HepG2 (cell line): Measurements from ENCODE around the gene NHP2. TPM values are rescaled to one million over a fixed set of nuclear protein-coding genes. Genes with fewer than 3 reads are reported as not detected.

Source experiments
- ELF3 ChIP-seq: IDR thresholded peaks from 2 replicates; pipeline ENCODE4 v1.6.1; 2016; ENCODE audit warnings: missing genetic modification reagents, missing compliant biosample characterization
- GATAD1 ChIP-seq: IDR thresholded peaks from 2 replicates; pipeline ENCODE4 v1.6.1; 2016; ENCODE audit warnings: missing genetic modification reagents, missing compliant biosample characterization
- MIER3 ChIP-seq: IDR thresholded peaks from 2 replicates; pipeline ENCODE4 v1.6.1; 2016; ENCODE audit warnings: missing compliant biosample characterization, borderline replicate concordance
- MIXL1 ChIP-seq: IDR thresholded peaks from 2 replicates; pipeline ENCODE4 v1.6.1; 2016
- NFYC ChIP-seq: IDR thresholded peaks from 2 replicates; pipeline ENCODE4 v1.6.1; 2016; ENCODE audit warnings: missing genetic modification reagents, missing compliant biosample characterization
- RFXANK ChIP-seq: IDR thresholded peaks from 2 replicates; pipeline ENCODE4 v1.6.1; 2016
- YEATS4 ChIP-seq: sonication (generic); formaldehyde crosslinking; IDR thresholded peaks from 2 replicates; pipeline ENCODE4 v1.4.0; 2020; ENCODE audit warnings: missing genetic modification reagents, borderline replicate concordance
- ZBTB7A ChIP-seq: sonication (generic); formaldehyde crosslinking; IDR thresholded peaks from 2 replicates; pipeline ENCODE4 v1.8.0; 2022; ENCODE audit warnings: mild to moderate bottlenecking, missing genetic modification reagents
- ZBTB7B ChIP-seq: sonication (generic); formaldehyde crosslinking; IDR thresholded peaks from 2 replicates; pipeline ENCODE4 v1.4.0; 2020; ENCODE audit warnings: missing genetic modification reagents
- ZNF256 ChIP-seq: sonication (generic); formaldehyde crosslinking; conservative IDR thresholded peaks from 2 replicates; pipeline ENCODE4 v1.4.0; 2020; ENCODE audit warnings: missing genetic modification reagents
- ZNF331 ChIP-seq: sonication (generic); formaldehyde crosslinking; IDR thresholded peaks from 2 replicates; pipeline ENCODE4 v1.4.0; 2020; ENCODE audit warnings: missing genetic modification reagents
- ZNF530 ChIP-seq: sonication (generic); formaldehyde crosslinking; IDR thresholded peaks from 2 replicates; pipeline ENCODE4 v1.5.0; 2020; ENCODE audit warnings: low read depth, mild to moderate bottlenecking, missing genetic modification reagents
- ZNF775 ChIP-seq: sonication (generic); formaldehyde crosslinking; IDR thresholded peaks from 2 replicates; pipeline ENCODE4 v1.4.0; 2020; ENCODE audit warnings: missing genetic modification reagents, mild to moderate bottlenecking, moderate library complexity, borderline replicate concordance
- polyA plus RNA-seq, 8 experiments: library from polyadenylated mRNA; depleted of rRNA in 3 of 8; stranded (reverse) in 7 of 8; unstranded in 1 of 8; fragments of >200 nt; fragmentation: Illumina TruSeq in 4 of 8; extraction: Trizol in 4 of 8; gene quantifications; 2 replicates each; pipeline versions ENCODE4 v1.2.1 to v1.2.3, GENCODE V29; 2011 to 2016; ENCODE audit warnings: low read depth in 4 of 8, missing spikeins in 1 of 8, mixed read lengths in 1 of 8; ENCODE audit not compliant: insufficient read depth in 1 of 8
- total RNA-seq, 5 experiments: library from RNA; depleted of rRNA; stranded (reverse); fragments of >200 nt; fragmentation: Illumina TruSeq; extraction: Trizol; gene quantifications; 2 replicates each; pipeline ENCODE4 v1.2.3, GENCODE V29; 2016; ENCODE audit warnings: low read depth in 1 of 5
- TF ChIP-seq, protein P1 (sequence below): sonication (generic); formaldehyde crosslinking; IDR thresholded peaks from 2 replicates; pipeline ENCODE4 v1.8.0; 2022; ENCODE audit warnings: mild to moderate bottlenecking, missing genetic modification reagents, borderline replicate concordance
- TF ChIP-seq, protein P2 (sequence below): sonication (generic); formaldehyde crosslinking; IDR thresholded peaks from 2 replicates; pipeline ENCODE4 v1.8.0; 2022; ENCODE audit warnings: low read depth, missing genetic modification reagents
- TF ChIP-seq, protein P3 (sequence below): sonication (generic); formaldehyde crosslinking; IDR thresholded peaks from 2 replicates; pipeline ENCODE4 v1.8.0; 2022; ENCODE audit warnings: mild to moderate bottlenecking, missing genetic modification reagents, moderate library complexity
- TF ChIP-seq, protein P4 (sequence below): sonication (generic); formaldehyde crosslinking; IDR thresholded peaks from one replicate; pipeline ENCODE4 v1.5.1; 2020; ENCODE audit warnings: mild to moderate bottlenecking, missing genetic modification reagents; ENCODE audit errors: not compliant biosample characterization

NHP2 gene
- total and polyA plus RNA-seq, 2 of the 13 experiments (the other 11 are each of a cell fraction or from before 2014, with no cell fraction given) = 56.2 to 96.1 TPM

DNA sequence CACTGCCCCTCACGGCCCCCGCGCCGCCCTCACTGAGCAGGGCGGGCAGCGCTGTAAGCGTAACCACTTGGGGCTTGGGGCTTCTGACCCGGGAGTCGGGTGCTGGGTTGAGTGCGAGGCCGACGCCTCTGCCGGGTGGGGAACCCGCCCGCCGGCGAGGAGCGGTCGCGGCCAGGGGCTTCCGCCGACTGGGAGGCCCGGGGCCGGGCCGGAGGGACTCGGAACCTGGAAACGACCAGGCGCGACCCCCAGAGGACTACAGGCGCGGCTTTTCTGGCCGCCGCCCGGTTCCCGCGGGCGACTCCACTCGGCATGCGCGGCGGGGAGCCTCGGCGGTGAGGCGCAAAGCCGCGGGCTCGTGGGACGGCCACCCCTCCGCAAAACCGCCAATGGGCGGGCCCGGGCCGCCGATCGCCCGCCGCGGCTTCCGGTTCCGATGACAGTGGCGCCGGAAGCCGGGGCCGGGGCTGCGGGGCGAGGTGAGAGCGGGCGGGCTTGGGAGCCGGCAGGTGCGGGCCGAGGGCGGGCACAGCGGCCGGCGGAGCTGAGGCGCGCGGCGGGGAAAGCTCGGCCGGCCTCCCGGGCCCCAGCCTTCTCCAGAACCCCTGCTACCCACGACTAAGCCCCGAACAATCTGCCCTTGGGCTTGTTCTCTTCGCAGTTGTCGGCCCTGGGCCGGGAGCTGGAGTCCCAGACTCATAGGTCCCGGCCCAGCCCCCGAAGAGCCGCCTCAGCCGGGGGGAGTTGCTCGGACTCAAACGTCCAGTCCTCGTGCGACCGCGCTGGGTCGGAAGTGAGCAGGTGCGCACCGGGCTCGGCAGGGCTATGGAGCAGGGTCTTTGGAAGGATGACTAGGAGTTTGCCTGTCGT, 22.9 kb downstream of the NHP2 start, which contains the start of gene RMND5B (continued):
- TF ChIP-seq ZBTB7B (CRISPR knock-in tag) = peak; percentile 53; the same call in 1 of the 2 replicates
- TF ChIP-seq, protein P1, sequence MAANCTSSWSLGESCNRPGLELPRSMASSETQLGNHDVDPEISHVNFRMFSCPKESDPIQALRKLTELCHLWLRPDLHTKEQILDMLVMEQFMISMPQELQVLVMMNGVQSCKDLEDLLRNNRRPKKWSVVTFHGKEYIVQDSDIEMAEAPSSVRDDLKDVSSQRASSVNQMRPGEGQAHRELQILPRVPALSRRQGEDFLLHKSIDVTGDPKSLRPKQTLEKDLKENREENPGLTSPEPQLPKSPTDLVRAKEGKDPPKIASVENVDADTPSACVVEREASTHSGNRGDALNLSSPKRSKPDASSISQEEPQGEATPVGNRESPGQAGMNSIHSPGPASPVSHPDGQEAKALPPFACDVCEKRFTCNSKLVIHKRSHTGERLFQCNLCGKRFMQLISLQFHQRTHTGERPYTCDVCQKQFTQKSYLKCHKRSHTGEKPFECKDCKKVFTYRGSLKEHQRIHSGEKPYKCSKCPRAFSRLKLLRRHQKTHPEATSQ (CRISPR knock-in tag) = no peak
- TF ChIP-seq, protein P2, sequence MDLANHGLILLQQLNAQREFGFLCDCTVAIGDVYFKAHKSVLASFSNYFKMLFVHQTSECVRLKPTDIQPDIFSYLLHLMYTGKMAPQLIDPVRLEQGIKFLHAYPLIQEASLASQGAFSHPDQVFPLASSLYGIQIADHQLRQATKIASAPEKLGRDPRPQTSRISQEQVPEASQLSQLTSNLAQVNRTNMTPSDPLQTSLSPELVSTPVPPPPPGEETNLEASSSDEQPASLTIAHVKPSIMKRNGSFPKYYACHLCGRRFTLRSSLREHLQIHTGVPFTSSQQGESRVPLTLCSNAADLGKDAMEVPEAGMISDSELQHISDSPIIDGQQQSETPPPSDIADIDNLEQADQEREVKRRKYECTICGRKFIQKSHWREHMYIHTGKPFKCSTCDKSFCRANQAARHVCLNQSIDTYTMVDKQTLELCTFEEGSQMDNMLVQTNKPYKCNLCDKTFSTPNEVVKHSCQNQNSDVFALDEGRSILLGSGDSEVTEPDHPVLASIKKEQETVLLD (CRISPR knock-in tag) = peak; percentile 85
- TF ChIP-seq ELF3 (CRISPR knock-in tag) = no peak
- no peak for TF ChIP-seq MIER3 (CRISPR knock-in tag)
- TF ChIP-seq, protein P3, sequence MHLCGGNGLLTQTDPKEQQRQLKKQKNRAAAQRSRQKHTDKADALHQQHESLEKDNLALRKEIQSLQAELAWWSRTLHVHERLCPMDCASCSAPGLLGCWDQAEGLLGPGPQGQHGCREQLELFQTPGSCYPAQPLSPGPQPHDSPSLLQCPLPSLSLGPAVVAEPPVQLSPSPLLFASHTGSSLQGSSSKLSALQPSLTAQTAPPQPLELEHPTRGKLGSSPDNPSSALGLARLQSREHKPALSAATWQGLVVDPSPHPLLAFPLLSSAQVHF = no peak
- TF ChIP-seq ZNF530 (CRISPR knock-in tag) = no peak
- TF ChIP-seq, protein P4, sequence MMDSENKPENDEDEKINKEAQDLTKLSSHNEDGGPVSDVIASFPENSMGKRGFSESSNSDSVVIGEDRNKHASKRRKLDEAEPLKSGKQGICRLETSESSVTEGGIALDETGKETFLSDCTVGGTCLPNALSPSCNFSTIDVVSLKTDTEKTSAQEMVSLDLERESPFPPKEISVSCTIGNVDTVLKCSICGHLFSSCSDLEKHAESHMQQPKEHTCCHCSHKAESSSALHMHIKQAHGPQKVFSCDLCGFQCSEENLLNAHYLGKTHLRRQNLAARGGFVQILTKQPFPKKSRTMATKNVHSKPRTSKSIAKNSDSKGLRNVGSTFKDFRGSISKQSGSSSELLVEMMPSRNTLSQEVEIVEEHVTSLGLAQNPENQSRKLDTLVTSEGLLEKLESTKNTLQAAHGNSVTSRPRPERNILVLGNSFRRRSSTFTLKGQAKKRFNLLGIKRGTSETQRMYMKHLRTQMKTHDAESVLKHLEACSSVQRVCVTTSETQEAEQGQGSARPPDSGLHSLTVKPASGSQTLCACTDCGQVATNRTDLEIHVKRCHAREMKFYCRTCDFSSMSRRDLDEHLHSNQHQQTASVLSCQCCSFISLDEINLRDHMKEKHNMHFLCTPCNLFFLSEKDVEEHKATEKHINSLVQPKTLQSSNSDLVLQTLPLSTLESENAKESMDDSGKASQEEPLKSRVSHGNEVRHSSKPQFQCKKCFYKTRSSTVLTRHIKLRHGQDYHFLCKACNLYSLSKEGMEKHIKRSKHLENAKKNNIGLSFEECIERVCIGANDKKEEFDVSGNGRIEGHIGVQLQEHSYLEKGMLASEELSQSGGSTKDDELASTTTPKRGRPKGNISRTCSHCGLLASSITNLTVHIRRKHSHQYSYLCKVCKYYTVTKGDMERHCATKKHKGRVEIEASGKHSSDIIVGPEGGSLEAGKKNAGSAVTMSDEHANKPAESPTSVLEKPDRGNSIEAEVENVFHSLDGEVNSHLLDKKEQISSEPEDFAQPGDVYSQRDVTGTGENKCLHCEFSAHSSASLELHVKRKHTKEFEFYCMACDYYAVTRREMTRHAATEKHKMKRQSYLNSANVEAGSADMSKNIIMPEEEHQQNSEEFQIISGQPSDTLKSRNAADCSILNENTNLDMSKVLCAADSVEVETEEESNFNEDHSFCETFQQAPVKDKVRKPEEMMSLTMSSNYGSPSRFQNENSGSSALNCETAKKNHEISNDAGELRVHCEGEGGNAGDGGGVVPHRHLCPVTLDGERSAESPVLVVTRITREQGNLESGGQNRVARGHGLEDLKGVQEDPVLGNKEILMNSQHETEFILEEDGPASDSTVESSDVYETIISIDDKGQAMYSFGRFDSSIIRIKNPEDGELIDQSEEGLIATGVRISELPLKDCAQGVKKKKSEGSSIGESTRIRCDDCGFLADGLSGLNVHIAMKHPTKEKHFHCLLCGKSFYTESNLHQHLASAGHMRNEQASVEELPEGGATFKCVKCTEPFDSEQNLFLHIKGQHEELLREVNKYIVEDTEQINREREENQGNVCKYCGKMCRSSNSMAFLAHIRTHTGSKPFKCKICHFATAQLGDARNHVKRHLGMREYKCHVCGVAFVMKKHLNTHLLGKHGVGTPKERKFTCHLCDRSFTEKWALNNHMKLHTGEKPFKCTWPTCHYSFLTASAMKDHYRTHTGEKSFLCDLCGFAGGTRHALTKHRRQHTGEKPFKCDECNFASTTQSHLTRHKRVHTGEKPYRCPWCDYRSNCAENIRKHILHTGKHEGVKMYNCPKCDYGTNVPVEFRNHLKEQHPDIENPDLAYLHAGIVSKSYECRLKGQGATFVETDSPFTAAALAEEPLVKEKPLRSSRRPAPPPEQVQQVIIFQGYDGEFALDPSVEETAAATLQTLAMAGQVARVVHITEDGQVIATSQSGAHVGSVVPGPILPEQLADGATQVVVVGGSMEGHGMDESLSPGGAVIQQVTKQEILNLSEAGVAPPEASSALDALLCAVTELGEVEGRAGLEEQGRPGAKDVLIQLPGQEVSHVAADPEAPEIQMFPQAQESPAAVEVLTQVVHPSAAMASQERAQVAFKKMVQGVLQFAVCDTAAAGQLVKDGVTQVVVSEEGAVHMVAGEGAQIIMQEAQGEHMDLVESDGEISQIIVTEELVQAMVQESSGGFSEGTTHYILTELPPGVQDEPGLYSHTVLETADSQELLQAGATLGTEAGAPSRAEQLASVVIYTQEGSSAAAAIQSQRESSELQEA (CRISPR knock-in tag) = peak; percentile 51
- TF ChIP-seq ZNF331 (CRISPR knock-in tag) = no peak
- 0 out of 2 replicates have a peak, but pooled peaks have one; percentile 48 for TF ChIP-seq ZBTB7A (CRISPR knock-in tag)
- TF ChIP-seq MIXL1 (CRISPR knock-in tag) = no peak
- TF ChIP-seq NFYC (CRISPR knock-in tag) = peak; percentile 28; the same call in 1 of the 2 replicates
- peak; percentile 65 for TF ChIP-seq GATAD1 (CRISPR knock-in tag)
- TF ChIP-seq ZNF775 = 0 out of 2 replicates have a peak, but pooled peaks have one; percentile 42
- no peak; the same call in 1 of the 2 replicates for TF ChIP-seq ZNF256 (CRISPR knock-in tag)
- TF ChIP-seq RFXANK = no peak
- TF ChIP-seq YEATS4 = peak; percentile 84
